Measurements from ENCODE around the gene CCDC83.
A peak's percentile ranks its signal among the peaks of the same experiment; 100 is the strongest.

CCDC83 gene

DNA sequence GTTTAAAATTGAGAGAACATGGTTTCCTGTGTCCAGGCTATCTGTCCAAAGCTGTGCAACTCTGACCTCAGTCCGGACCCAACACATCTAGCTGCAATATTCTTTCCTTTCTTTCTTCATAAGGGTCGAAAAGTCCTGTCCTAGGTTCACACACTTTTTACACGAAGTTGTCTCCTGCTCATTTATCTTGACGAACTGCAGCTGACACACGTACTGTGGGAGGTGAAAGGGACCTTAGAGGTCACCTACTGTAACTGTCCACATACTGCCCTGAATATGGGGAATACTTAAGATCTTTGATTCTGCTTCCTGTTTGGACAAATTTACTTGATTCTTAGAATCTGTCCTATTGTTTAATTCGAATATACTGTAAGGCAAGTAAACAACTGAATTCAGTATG lies 105.9 kb downstream of the CCDC83 start (continued):
- no peak for TF ChIP-seq ZNF629 (tag by site-specific recombination; IDR thresholded peaks at IDR 0.05)
- no peak for TF ChIP-seq ZNF19 (tag by site-specific recombination; IDR thresholded peaks at IDR 0.05; ENCODE audit: low read depth)
- TF ChIP-seq, protein P1, sequence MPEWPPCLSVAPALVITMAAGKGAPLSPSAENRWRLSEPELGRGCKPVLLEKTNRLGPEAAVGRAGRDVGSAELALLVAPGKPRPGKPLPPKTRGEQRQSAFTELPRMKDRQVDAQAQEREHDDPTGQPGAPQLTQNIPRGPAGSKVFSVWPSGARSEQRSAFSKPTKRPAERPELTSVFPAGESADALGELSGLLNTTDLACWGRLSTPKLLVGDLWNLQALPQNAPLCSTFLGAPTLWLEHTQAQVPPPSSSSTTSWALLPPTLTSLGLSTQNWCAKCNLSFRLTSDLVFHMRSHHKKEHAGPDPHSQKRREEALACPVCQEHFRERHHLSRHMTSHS (tag by site-specific recombination; IDR thresholded peaks at IDR 0.05), result no peak

- Histone ChIP-seq H3K27ac (ENCODE audit: extremely low read depth, low read depth, low read length) (no peak overlapping the region), H3K9me3 (ENCODE audit: control insufficient read depth, insufficient read depth, low read depth, low read length) (no peaks in the 10 kb centered on the region), H3K4me3 (ENCODE audit: low read depth, low read length) (no peak overlapping the region), H3K4me1 (ENCODE audit: control insufficient read depth, insufficient read depth, low read length) (peaks cover 2% of the 10 kb centered on the region; the same call in 1 of the 2 replicates), H3K36me3 (ENCODE audit: control insufficient read depth in 2 of 2, insufficient read depth in 1 of 2, low read length in 2 of 2) (peaks cover 0 to 23% of the 10 kb centered on the region in 2 experiments; a peak in 1 of 3 replicates)
- ChIA-PET POLR2A (no interaction called here), CTCF (interaction anchor here (1.0 to 1.1 kb wide), 2 partner anchors 16 to 257 kb away, joined by 3 to 4 read pairs; no protein-coding TSS in a partner anchor)
- TF ChIP-seq, protein P2, sequence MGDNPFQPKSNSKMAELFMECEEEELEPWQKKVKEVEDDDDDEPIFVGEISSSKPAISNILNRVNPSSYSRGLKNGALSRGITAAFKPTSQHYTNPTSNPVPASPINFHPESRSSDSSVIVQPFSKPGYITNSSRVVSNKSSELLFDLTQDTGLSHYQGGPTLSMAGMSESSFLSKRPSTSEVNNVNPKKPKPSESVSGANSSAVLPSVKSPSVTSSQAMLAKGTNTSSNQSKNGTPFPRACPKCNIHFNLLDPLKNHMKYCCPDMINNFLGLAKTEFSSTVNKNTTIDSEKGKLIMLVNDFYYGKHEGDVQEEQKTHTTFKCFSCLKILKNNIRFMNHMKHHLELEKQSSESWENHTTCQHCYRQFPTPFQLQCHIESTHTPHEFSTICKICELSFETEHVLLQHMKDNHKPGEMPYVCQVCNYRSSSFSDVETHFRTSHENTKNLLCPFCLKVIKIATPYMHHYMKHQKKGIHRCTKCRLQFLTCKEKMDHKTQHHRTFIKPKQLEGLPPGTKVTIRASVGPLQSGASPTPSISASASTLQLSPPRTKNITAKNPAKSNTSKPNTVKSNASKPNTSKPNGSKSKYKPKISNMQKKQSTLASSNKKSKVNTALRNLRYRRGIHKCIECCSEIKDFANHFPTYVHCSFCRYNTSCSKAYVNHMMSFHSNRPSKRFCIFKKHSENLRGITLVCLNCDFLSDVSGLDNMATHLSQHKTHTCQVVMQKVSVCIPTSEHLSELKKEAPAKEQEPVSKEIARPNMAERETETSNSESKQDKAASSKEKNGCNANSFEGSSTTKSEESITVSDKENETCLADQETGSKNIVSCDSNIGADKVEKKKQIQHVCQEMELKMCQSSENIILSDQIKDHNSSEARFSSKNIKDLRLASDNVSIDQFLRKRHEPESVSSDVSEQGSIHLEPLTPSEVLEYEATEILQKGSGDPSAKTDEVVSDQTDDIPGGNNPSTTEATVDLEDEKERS (tag by site-specific recombination; IDR thresholded peaks at IDR 0.05), result no peak
- TF ChIP-seq, protein P3, sequence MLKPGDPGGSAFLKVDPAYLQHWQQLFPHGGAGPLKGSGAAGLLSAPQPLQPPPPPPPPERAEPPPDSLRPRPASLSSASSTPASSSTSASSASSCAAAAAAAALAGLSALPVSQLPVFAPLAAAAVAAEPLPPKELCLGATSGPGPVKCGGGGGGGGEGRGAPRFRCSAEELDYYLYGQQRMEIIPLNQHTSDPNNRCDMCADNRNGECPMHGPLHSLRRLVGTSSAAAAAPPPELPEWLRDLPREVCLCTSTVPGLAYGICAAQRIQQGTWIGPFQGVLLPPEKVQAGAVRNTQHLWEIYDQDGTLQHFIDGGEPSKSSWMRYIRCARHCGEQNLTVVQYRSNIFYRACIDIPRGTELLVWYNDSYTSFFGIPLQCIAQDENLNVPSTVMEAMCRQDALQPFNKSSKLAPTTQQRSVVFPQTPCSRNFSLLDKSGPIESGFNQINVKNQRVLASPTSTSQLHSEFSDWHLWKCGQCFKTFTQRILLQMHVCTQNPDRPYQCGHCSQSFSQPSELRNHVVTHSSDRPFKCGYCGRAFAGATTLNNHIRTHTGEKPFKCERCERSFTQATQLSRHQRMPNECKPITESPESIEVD (tag by site-specific recombination; IDR thresholded peaks at IDR 0.05), result peak; percentile 78
- TF ChIP-seq ZNF18 (tag by site-specific recombination; IDR thresholded peaks at IDR 0.05) (no peak), ZSCAN18 (tag by site-specific recombination; IDR thresholded peaks at IDR 0.05) (no peak), ZBTB20 (tag by site-specific recombination; IDR thresholded peaks at IDR 0.05) (no peak), ZNF670 (tag by site-specific recombination; IDR thresholded peaks at IDR 0.05; ENCODE audit: low read depth) (no peak), MZF1 (tag by site-specific recombination; IDR thresholded peaks at IDR 0.05; ENCODE audit: borderline replicate concordance) (peak; percentile 57; the same call in 1 of the 2 replicates), ZEB2 (tag by site-specific recombination; IDR thresholded peaks at IDR 0.05) (peak; percentile 33; the same call in 1 of the 2 replicates), FEZF1 (tag by site-specific recombination; IDR thresholded peaks at IDR 0.05) (peak; percentile 93), ZFHX2 (tag by site-specific recombination; conservative IDR thresholded peaks at IDR 0.05) (no peak), ZNF184 (tag by site-specific recombination; IDR thresholded peaks at IDR 0.05) (no peak), ZNF664 (tag by site-specific recombination; IDR thresholded peaks at IDR 0.05) (no peak), ZNF654 (tag by site-specific recombination; IDR thresholded peaks at IDR 0.05; ENCODE audit: low read depth) (no peak), ZNF324 (tag by site-specific recombination; IDR thresholded peaks at IDR 0.05) (no peak), HOXA7 (CRISPR knock-in tag; IDR thresholded peaks at IDR 0.05; ENCODE audit: borderline replicate concordance) (no peak), ZNF24 (tag by site-specific recombination; IDR thresholded peaks at IDR 0.05) (no peak), KLF1 (tag by site-specific recombination; IDR thresholded peaks at IDR 0.05) (no peak), ZNF560 (tag by site-specific recombination; IDR thresholded peaks at IDR 0.05; ENCODE audit: borderline replicate concordance) (no peak), ZNF155 (tag by site-specific recombination; IDR thresholded peaks at IDR 0.05) (no peak)
- TF ChIP-seq, protein P4, sequence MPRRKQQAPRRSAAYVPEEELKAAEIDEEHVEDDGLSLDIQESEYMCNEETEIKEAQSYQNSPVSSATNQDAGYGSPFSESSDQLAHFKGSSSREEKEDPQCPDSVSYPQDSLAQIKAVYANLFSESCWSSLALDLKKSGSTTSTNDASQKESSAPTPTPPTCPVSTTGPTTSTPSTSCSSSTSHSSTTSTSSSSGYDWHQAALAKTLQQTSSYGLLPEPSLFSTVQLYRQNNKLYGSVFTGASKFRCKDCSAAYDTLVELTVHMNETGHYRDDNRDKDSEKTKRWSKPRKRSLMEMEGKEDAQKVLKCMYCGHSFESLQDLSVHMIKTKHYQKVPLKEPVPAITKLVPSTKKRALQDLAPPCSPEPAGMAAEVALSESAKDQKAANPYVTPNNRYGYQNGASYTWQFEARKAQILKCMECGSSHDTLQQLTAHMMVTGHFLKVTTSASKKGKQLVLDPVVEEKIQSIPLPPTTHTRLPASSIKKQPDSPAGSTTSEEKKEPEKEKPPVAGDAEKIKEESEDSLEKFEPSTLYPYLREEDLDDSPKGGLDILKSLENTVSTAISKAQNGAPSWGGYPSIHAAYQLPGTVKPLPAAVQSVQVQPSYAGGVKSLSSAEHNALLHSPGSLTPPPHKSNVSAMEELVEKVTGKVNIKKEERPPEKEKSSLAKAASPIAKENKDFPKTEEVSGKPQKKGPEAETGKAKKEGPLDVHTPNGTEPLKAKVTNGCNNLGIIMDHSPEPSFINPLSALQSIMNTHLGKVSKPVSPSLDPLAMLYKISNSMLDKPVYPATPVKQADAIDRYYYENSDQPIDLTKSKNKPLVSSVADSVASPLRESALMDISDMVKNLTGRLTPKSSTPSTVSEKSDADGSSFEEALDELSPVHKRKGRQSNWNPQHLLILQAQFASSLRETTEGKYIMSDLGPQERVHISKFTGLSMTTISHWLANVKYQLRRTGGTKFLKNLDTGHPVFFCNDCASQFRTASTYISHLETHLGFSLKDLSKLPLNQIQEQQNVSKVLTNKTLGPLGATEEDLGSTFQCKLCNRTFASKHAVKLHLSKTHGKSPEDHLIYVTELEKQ (tag by site-specific recombination; IDR thresholded peaks at IDR 0.05; ENCODE audit: borderline replicate concordance), result no peak
- TF ChIP-seq, protein P5, sequence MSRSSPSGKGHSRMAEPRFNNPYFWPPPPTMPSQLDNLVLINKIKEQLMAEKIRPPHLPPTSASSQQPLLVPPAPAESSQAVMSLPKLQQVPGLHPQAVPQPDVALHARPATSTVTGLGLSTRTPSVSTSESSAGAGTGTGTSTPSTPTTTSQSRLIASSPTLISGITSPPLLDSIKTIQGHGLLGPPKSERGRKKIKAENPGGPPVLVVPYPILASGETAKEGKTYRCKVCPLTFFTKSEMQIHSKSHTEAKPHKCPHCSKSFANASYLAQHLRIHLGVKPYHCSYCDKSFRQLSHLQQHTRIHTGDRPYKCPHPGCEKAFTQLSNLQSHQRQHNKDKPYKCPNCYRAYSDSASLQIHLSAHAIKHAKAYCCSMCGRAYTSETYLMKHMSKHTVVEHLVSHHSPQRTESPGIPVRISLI (tag by site-specific recombination; IDR thresholded peaks at IDR 0.05), result no peak
Measured at GRCh38 chr11:85961930-85962363, 106.8 kb downstream of the CCDC83 start.

All from HEK293 (cell line).